GM19023 (cell line): ENCODE measurements around the gene DUSP22.
A peak's percentile ranks its signal among the peaks of the same experiment; 100 is the strongest.

ENCODE experiments used
- ATAC-seq: cut with Tn5 transposase; IDR thresholded peaks from one replicate; pipeline ENCODE4 v1.9.1; 2021; ENCODE audit warnings: mild to moderate bottlenecking, moderate library complexity; ENCODE audit not compliant: unreplicated experiment

Gene DUSP22

GRCh38 chr6:296151-297122, 4.2 kb downstream of the DUSP22 start:
- ATAC-seq = no peak

GRCh38 chr6:297571-298232, 5.4 kb downstream of the DUSP22 start:
- ATAC-seq = no peak

DNA sequence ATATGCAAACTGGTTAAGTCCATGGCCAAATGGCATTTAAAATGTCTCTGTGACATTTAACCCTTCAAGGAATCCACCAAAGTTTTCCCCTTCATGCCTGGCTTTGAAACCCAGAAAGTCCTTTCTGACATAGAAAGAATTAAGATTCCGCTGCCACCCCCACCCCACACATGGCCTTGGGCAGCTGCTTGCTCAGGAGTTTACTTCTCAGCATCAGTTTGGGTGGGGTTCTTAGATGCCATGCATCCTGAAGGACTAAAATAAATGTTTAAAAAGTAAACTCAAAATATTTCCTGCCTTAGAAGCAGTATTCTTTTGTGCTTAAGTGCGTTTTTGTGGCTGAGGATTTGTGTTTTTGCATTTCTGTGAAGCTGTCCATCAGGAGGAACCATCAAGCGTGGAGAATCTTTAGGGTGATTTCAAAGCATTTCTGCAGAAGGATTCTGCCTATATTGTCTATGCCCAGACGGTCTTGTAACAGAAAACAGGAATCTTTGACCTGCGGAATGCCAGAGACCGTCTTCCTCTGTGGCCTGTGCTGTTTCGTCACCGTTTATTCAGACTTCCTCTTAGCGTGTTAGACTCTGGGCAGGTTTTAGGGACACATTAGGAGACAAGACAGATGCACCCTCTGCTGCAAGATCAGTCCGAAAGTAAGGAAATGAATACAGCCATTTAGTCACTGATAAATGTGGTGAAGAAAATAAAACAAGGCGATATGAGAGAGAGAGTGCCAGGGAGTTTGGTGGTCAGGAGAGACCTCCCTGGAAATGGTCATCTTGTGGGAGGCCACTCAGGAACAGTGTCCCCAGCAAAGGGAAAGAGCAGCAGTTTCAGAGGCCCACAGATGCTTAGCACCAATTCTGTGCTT, 6.2 kb downstream of the DUSP22 start:
- no peak for ATAC-seq

- ATAC-seq = no peak
These were observed 7.1 kb downstream of the DUSP22 start for GRCh38 chr6:299104-299980.

GRCh38 chr6:300026-300425, 7.7 kb downstream of the DUSP22 start:
- ATAC-seq = no peak

DNA sequence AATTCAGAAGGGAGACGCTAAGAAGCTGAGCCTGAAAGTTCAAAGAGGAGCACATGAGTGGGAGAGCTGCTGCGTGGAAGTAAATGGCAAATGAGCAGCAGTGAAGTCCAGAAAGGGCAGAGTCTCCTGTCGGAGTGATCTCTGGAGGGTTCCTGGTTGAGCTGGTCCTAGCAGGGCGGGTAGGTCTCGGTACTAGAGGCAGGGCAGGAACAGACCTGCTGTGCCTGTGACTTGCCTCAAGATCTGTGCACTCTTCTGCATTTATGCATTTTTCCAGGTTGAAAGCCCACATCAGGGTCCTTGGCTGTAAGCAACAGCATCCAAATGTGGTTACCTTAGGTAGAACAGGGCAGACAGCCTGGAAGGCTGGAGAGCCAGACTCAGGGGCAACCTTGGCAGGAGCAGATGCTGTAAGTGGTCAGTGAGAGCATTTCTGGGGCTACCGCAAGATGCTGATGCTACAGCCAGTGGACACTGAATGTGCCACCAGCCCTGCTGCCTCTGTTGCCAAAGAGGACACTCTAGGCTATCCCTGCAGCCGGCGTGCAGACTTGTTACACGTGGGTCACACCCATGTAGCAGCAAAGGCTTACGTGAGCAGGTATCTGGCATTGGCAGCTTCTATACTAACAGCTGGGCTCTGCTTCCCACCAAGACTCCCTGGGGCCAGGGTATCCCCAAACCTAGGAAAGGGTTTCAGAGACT, 8.4 kb downstream of the DUSP22 start:
- no peak for ATAC-seq

DNA sequence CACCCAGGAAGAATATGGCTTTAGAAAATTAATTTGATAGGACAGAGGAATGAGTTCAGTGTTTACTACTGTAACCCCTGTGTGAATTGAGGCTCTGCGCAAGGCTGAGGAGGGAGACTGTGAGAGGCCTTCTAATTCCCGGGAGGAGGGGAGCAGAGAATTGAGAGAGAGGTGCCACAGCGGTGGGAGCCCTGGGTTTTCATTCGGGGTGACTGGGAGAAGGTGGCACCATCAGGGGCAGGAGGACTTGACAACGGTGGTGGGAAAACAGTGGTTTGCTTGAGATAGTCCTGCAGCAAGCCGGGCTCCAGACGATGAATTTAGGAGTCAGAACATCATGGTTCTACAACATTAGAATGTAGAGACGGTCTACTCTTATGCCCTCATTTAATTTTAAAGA, 9.2 kb downstream of the DUSP22 start:
- no peak for ATAC-seq

- ATAC-seq = no peak
These were observed 9.8 kb downstream of the DUSP22 start for GRCh38 chr6:301929-302705.

DNA sequence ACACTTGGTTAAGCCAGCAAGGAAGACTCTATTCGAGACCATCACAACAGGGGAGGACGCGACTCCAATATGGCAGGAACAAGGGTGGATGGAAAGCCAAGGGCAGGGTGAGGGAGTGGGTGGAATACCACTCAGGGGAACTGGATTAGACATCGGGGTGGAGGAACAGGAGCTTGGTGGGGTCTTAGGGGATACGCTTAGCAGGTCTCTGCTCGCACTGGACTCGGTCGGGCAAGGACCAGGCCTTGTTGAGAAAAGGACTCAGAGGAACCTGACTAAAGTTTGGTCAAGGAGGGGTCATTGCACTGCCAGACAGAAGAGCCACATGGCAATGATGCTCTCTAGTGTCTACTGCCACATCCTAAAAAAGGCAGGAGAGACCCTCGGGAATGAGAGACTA, 10.5 kb downstream of the DUSP22 start:
- ATAC-seq = no peak

DNA sequence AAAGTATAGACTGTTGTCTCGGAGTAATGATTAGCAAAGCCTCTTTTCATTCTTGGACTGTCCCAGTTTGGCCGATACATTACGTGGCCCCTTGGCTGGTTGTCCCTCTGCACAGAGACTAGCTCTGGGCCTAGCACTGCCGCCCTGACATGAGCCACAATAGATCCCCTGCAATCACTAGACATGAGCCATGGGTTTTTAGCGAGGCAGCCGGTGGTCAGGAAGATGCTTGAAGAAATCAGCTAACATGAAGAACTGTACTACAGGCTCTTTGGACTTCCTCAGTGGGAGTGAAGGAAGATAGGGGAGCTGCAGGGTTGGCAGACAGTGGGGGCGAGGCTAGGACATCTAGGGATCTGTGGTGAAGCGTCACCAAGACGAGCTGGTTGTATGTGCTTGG, 11.0 kb downstream of the DUSP22 start:
- no peak for ATAC-seq

DNA sequence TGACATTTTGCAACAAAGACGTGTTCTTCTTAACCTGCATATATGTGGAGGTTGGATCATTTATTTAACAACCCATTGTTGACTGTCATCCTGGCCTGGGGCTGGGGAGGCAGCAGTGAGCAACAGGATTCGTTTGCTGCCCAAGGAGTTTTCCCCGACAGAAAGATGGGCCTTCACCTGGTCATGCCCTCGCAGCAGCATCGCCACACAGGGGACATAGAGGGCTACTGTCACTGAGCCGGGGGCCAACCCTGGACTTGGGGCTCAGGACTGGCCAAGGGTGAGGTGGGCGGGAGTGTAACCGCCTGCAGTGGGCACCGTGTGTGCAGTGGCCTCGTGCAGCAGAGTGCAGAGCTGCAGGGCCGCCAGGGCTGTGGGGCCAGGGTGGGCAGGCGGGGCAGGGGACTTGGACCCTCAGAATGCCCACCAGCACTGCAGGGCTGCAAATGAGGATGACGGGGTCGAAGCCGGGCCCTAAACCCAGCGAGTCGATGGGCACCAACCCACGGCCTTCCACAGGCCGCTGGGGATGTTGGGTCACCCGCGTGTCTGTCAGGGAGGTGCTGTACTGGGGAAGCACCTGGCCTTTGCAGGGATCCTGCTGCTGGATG, 11.8 kb downstream of the DUSP22 start:
- ATAC-seq = no peak

GRCh38 chr6:304833-305370, 12.6 kb downstream of the DUSP22 start:
- no peak for ATAC-seq

DNA sequence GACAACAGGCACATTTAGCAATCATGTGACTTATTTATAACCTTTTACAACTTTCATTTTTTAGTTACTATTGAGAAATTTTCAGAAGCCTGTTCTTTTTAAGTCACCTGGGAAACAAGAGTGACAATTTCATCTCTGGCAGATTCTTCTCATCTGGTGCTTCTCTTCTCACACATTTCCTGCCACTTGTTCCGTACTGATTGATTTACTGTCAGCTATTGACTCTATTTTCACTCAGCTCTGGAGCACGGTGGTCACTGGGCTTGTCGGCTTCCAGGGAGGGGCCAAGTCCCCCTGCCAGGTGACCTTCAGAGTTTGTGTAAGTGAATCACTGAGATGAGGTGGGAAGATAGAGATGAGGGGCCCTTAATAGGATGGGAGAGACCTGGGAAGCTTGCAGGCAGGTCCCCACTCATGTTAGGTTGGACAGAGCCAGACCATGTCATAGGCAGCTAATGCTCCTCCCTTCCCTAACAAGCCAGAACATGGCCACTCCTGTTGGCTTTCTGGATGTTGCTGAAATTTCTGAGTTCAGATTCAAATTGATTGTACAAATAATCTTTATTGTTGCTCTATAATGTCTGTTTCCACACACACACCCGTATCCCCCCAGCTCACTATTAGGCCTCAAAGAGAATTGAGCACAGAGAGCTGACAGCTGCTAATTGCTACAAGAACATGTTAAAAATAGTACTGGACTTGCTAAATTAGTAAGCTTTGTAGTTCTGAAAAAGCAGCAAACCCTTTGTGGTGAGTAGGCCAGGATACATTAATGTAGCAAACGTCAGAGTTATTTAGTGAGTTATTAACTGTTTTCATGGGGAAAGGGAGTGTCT, 13.3 kb downstream of the DUSP22 start:
- peak; percentile 74 for ATAC-seq

DNA sequence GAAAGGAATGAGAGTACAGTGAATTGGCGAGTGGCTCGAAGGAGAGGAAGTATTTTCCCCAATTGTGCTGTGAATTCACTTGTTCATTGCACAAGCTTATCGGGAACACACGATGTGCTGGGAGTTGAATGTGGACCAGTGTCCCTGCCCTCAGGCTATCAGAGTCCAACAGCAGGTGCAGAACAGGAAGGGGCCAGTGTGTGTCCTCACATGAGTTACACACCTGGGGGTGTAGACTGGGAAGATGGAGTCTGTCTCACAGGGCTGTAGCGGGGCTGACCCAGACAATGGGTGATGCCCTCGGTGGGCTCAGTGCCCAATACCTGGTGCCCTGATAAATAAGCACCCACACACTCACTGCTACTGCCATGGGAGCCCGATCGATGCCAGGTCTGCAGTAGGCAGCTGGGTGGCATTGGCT, 14.4 kb downstream of the DUSP22 start:
- ATAC-seq = no peak

GRCh38 chr6:307065-307814, 15.0 kb downstream of the DUSP22 start:
- ATAC-seq = no peak

DNA sequence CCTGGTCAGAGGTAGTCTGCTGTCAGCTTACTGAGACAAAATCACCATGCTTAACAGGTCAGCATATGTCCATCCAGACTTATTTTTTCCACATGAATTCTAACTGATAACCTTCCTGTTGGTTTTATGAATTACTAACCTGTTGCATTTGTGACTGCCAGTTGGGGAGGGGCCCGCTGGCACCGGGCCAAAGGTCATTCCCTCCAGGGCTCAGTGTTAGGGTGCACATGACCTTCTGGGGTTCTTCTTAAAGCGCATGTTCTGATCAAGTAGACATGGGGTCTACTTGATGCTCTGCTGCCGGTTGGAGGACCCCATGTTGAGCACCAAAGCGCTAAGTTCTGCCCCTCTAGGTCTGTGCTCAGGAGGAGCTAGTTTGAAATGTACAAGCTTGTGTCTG, 15.6 kb downstream of the DUSP22 start:
- ATAC-seq = no peak

GRCh38 chr6:308307-308706, 16.0 kb downstream of the DUSP22 start:
- no peak for ATAC-seq
